SK-N-SH (cell line): Measurements from ENCODE around the gene PRPSAP2. TPM values are rescaled to one million over a fixed set of nuclear protein-coding genes. Genes with fewer than 3 reads are reported as not detected.
"Not testable (repeated sequence)": the region's sequence is repeated elsewhere in the genome, so short reads cannot be mapped to it uniquely, and the experiment has no call there.

Experiments used
- CTCF ChIA-PET: fragments of 300-600, 350-600 bp; formaldehyde crosslinking; extraction: SDS; loops from one replicate; lab custom pipeline; 2021; lab: Yijun Ruan, JAX
- POLR2A ChIA-PET: fragments of 350-600 bp; sonication (Branson Sonifier 250); formaldehyde crosslinking; extraction: SDS; loops from one replicate; lab custom pipeline; 2020; ENCODE audit warnings: antibody characterized with exemption, inconsistent platforms; lab: Yijun Ruan, JAX
- DNase-seq: peaks from one replicate; pipeline ENCODE4 v3.0.0; 2012
- H2AFZ ChIP-seq: fragments of 200-600 bp; sonication (generic); 2 replicates; pipeline ENCODE4 v1.8.1; 2016; ENCODE audit warnings: antibody characterized with exemption, mild to moderate bottlenecking, low read depth
- H3F3A ChIP-seq: fragments of 200-600 bp; sonication (generic); replicated peaks from 2 replicates; pipeline ENCODE3; 2016; ENCODE audit warnings: antibody characterized with exemption, mild to moderate bottlenecking; ENCODE audit not compliant: insufficient read depth
- H3K27ac ChIP-seq, 2 experiments: fragments of 200-500 bp in 1 of 2; fragments of 200-600 bp in 1 of 2; sonication (Bioruptor generic) in 1 of 2; sonication (generic), shearing (Covaris generic) in 1 of 2; 2 replicates each; pipeline versions ENCODE4 v1.5.1 to v1.6.1; 2014 to 2016; ENCODE audit warnings: low read depth in 2 of 2, inconsistent platforms in 1 of 2, low read length in 1 of 2, mild to moderate bottlenecking in 1 of 2, mixed read lengths in 1 of 2
- H3K27me3 ChIP-seq: fragments of 200-600 bp; sonication (generic), shearing (Covaris generic); 2 replicates; pipeline ENCODE4 v1.6.1; 2016; ENCODE audit warnings: mixed run types; ENCODE audit not compliant: insufficient read depth
- H3K36me3 ChIP-seq, 2 experiments: fragments of 200-500 bp in 1 of 2; fragments of 200-600 bp in 1 of 2; sonication (Bioruptor generic) in 1 of 2; sonication (generic) in 1 of 2; replicated peaks in 1 of 2; 2 replicates each; pipeline versions ENCODE3 to v1.5.1; 2014 to 2016; ENCODE audit warnings: low read length in 1 of 2, mild to moderate bottlenecking in 1 of 2; ENCODE audit not compliant: insufficient read depth in 2 of 2, control insufficient read depth in 1 of 2
- H3K4me1 ChIP-seq, 2 experiments: fragments of 200-500 bp in 1 of 2; fragments of 200-600 bp in 1 of 2; sonication (Bioruptor generic) in 1 of 2; sonication (generic), shearing (Covaris generic) in 1 of 2; 2 replicates each; pipeline versions ENCODE4 v1.5.1 to v1.6.1; 2014 to 2016; ENCODE audit warnings: low read depth in 1 of 2, low read length in 1 of 2, mixed run types in 1 of 2; ENCODE audit not compliant: insufficient read depth in 2 of 2, control insufficient read depth in 1 of 2
- H3K4me2 ChIP-seq: fragments of 200-600 bp; sonication (generic), shearing (Covaris generic); 2 replicates; pipeline ENCODE4 v1.6.1; 2017; ENCODE audit warnings: mixed run types
- H3K4me3 ChIP-seq, 2 experiments: fragments of 200-500 bp in 1 of 2; fragments of 200-600 bp in 1 of 2; sonication (Bioruptor generic) in 1 of 2; sonication (generic), shearing (Covaris generic) in 1 of 2; 2 replicates each; pipeline versions ENCODE4 v1.5.1 to v1.8.1; 2014 to 2016; ENCODE audit warnings: low read depth in 2 of 2, inconsistent platforms in 1 of 2, low read length in 1 of 2, mild to moderate bottlenecking in 1 of 2, mixed read lengths in 1 of 2, moderate library complexity in 1 of 2
- H3K79me2 ChIP-seq: fragments of 200-600 bp; sonication (generic); 2 replicates; pipeline ENCODE4 v1.8.1; 2017; ENCODE audit warnings: mild to moderate bottlenecking; ENCODE audit not compliant: insufficient read depth
- H3K9ac ChIP-seq: fragments of 200-600 bp; sonication (generic); 2 replicates; pipeline ENCODE4 v1.6.1; 2017; ENCODE audit warnings: mixed run types
- H3K9me2 ChIP-seq: fragments of 200-600 bp; sonication (generic); 2 replicates; pipeline ENCODE4 v1.6.1; 2017; ENCODE audit warnings: mixed run types
- H3K9me3 ChIP-seq: fragments of 200-600 bp; sonication (generic); 2 replicates; pipeline ENCODE4 v1.6.1; 2017; ENCODE audit warnings: mixed run types, mild to moderate bottlenecking, moderate library complexity
- H4K20me1 ChIP-seq: fragments of 200-600 bp; sonication (generic); 2 replicates; pipeline ENCODE4 v1.6.1; 2017; ENCODE audit warnings: mild to moderate bottlenecking, mixed run types; ENCODE audit not compliant: insufficient read depth
- CHD2 ChIP-seq: fragments of 150-350 bp; IDR thresholded peaks from 2 replicates; pipeline ENCODE4 v1.6.1; 2018; ENCODE audit warnings: low read length; ENCODE audit not compliant: partially characterized antibody
- FOXJ3 ChIP-seq: sonication (generic); formaldehyde crosslinking; IDR thresholded peaks from 2 replicates; pipeline ENCODE4 v1.5.1; 2020; ENCODE audit warnings: mild to moderate bottlenecking, missing genetic modification reagents
- FOXM1 ChIP-seq: IDR thresholded peaks from 2 replicates; pipeline ENCODE4 v1.4.0; 2012; ENCODE audit warnings: low read depth, mild to moderate bottlenecking
- MXI1 ChIP-seq: IDR thresholded peaks from 2 replicates; pipeline ENCODE4 v1.6.1; 2012; ENCODE audit warnings: mild to moderate bottlenecking, low read depth, low read length, improper control_type of control experiment
- WGBS: methylation state at CpG from one replicate; pipeline ENCODE4 v1.1.6; 2017; ENCODE audit warnings: low lambda C conversion rate; 5-methylcytosine and 5-hydroxymethylcytosine counted together
- polyA plus RNA-seq, 3 experiments: library from polyadenylated mRNA; depleted of rRNA; stranded (reverse); fragments of >200 nt; gene quantifications; 2 replicates each; pipeline ENCODE4 v1.2.3, GENCODE V29; 2012
- TF ChIP-seq, protein P1 (sequence below): fragments of 150-350 bp; IDR thresholded peaks from 2 replicates; pipeline ENCODE4 v1.6.1; 2016; ENCODE audit warnings: mild to moderate bottlenecking, low read depth, low read length
- TF ChIP-seq, protein P2 (sequence below): IDR thresholded peaks from 2 replicates; pipeline ENCODE4 v1.6.1; 2012; ENCODE audit warnings: mild to moderate bottlenecking, low read depth, low read length, moderate library complexity
- TF ChIP-seq, protein P3 (sequence below): IDR thresholded peaks from 2 replicates; pipeline ENCODE4 v1.4.0; 2012; ENCODE audit warnings: low read depth, borderline replicate concordance

Gene PRPSAP2
- polyA plus RNA-seq, 1 of the 3 experiments (the other 2 are of a cell fraction) = 27.6 TPM

DNA sequence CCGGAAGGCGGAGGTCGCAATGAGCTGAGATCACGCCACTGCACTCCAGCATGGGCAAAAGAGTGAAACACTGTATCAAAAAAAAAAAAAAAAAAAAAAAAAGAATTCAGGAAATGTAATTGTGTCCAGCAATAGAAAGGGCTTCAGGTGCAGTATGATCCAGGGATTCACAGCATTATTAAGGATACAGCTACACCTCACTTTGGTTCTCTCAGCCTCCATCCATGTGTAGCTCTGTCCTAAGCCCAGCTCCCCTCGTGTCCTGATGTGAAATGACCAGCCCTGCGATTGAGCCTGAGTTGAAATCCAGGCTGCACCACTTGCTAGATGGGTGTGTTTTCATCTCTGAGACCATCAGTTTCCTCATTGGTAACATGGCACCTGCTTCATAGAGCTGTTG is 97.1 kb downstream of the PRPSAP2 start:
- Histone ChIP-seq H3K4me3 (no peak overlapping the region), H3K79me2 (no peaks in the 10 kb centered on the region), H4K20me1 (no peaks in the 10 kb centered on the region), H3K9ac (no peak overlapping the region), H3K27me3 (no peaks in the 10 kb centered on the region; the same call in 1 of the 2 replicates), H3K4me2 (no peak overlapping the region), H3K27ac (no peak overlapping the region), H3K36me3 (no peaks in the 10 kb centered on the region), H3K9me3 (no peaks in the 10 kb centered on the region), H3K4me1 (peaks cover 0 to 4% of the 10 kb centered on the region in 2 experiments; a peak in 1 of 4 replicates), H3F3A (no peaks in the 10 kb centered on the region), H2AFZ (no peak overlapping the region), H3K9me2 (no peaks in the 10 kb centered on the region)
- DNase-seq = no peak
- TF ChIP-seq, protein P1, sequence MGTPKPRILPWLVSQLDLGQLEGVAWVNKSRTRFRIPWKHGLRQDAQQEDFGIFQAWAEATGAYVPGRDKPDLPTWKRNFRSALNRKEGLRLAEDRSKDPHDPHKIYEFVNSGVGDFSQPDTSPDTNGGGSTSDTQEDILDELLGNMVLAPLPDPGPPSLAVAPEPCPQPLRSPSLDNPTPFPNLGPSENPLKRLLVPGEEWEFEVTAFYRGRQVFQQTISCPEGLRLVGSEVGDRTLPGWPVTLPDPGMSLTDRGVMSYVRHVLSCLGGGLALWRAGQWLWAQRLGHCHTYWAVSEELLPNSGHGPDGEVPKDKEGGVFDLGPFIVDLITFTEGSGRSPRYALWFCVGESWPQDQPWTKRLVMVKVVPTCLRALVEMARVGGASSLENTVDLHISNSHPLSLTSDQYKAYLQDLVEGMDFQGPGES = no peak
- TF ChIP-seq FOXM1 = no peak
- TF ChIP-seq FOXJ3 (CRISPR knock-in tag) = no peak
- TF ChIP-seq, protein P2, sequence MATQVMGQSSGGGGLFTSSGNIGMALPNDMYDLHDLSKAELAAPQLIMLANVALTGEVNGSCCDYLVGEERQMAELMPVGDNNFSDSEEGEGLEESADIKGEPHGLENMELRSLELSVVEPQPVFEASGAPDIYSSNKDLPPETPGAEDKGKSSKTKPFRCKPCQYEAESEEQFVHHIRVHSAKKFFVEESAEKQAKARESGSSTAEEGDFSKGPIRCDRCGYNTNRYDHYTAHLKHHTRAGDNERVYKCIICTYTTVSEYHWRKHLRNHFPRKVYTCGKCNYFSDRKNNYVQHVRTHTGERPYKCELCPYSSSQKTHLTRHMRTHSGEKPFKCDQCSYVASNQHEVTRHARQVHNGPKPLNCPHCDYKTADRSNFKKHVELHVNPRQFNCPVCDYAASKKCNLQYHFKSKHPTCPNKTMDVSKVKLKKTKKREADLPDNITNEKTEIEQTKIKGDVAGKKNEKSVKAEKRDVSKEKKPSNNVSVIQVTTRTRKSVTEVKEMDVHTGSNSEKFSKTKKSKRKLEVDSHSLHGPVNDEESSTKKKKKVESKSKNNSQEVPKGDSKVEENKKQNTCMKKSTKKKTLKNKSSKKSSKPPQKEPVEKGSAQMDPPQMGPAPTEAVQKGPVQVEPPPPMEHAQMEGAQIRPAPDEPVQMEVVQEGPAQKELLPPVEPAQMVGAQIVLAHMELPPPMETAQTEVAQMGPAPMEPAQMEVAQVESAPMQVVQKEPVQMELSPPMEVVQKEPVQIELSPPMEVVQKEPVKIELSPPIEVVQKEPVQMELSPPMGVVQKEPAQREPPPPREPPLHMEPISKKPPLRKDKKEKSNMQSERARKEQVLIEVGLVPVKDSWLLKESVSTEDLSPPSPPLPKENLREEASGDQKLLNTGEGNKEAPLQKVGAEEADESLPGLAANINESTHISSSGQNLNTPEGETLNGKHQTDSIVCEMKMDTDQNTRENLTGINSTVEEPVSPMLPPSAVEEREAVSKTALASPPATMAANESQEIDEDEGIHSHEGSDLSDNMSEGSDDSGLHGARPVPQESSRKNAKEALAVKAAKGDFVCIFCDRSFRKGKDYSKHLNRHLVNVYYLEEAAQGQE = no peak
- TF ChIP-seq MXI1 = no peak
- TF ChIP-seq, protein P3, sequence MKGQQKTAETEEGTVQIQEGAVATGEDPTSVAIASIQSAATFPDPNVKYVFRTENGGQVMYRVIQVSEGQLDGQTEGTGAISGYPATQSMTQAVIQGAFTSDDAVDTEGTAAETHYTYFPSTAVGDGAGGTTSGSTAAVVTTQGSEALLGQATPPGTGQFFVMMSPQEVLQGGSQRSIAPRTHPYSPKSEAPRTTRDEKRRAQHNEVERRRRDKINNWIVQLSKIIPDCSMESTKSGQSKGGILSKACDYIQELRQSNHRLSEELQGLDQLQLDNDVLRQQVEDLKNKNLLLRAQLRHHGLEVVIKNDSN = no peak
- no peak for TF ChIP-seq CHD2
- POLR2A ChIA-PET = no interaction called here
- WGBS = 81% methylated on average over 6 of the region's 6 CpGs
- CTCF ChIA-PET = interaction anchor here (0.9 kb wide), 1 partner anchor 329 kb away, joined by 6 read pairs; no protein-coding TSS in a partner anchor

DNA sequence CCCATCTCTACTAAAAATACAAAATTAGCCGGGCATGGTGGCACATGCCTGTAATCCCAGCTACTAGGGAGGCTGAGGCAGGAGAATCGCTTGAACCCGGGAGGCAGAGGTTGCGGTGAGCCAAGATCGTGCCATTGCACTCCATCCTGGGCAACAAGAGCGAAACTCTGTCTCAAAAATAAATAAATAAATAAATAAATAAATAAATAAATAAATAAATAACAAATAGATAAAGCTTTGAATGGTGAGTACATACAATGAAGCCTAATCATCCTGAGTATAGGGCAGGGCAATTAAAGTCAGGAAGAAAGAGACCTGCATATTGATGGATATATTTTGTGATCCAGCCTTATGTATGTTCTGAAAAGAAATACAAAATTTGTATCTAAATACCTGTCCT is 98.1 kb downstream of the PRPSAP2 start:
- H3K4me2 ChIP-seq, DNase-seq, CTCF ChIA-PET, H3K27me3 ChIP-seq, H2AFZ ChIP-seq, H3K4me3 ChIP-seq, H3F3A ChIP-seq, H3K27ac ChIP-seq, H3K4me1 ChIP-seq, H4K20me1 ChIP-seq, POLR2A ChIA-PET, H3K9me2 ChIP-seq, H3K9me3 ChIP-seq, H3K36me3 ChIP-seq, H3K9ac ChIP-seq, H3K79me2 ChIP-seq: not testable (repeated sequence)
- WGBS = 90% methylated on average over 6 of the region's 6 CpGs
